ENCODE data around the gene CAMSAP1. TPM values are rescaled to one million over a fixed set of nuclear protein-coding genes. Genes with fewer than 3 reads are reported as not detected.

CAMSAP1 gene
- total RNA-seq, 4 donors from 2014 or later, result 11.8 to 23.4 (median 19.9) TPM

DNA sequence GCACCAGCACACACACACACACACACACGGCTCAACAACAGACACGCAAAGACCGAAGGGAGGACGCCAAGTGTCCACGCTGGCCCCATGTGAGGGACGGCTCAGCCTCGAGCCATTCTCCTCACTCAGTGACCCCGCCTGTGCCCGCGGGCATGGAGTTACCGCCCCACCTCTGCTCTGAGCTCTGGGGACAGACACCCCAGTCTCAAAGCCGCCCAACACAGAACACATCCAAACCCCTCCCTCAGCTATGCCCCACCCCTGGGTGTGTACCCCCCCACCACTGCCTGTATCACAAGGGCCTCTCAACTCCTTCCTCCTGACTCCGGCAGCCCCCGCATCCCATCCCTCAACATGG lies 81.2 kb downstream of the CAMSAP1 start:
- Histone ChIP-seq H3K27me3 (no peaks in the 10 kb centered on the region), H3K27ac (no peak overlapping the region), H3K4me1 (no peaks in the 10 kb centered on the region), H3K9me3 (no peaks in the 10 kb centered on the region), H3K4me3 (replicated peaks in 1 of 3) (no peak overlapping the region), H3K36me3 (peaks cover 26 to 30% of the 10 kb centered on the region in 2 donors)
- WGBS, 2 donors, result 95 to 98% methylated on average over 13 to 14 of the region's 14 CpGs
- intact Hi-C loops (cut with DNase I), result no loop called here
- TF ChIP-seq POLR2A (IDR thresholded peaks at IDR 0.05), result no peak
- no peak for DNase-seq

DNA sequence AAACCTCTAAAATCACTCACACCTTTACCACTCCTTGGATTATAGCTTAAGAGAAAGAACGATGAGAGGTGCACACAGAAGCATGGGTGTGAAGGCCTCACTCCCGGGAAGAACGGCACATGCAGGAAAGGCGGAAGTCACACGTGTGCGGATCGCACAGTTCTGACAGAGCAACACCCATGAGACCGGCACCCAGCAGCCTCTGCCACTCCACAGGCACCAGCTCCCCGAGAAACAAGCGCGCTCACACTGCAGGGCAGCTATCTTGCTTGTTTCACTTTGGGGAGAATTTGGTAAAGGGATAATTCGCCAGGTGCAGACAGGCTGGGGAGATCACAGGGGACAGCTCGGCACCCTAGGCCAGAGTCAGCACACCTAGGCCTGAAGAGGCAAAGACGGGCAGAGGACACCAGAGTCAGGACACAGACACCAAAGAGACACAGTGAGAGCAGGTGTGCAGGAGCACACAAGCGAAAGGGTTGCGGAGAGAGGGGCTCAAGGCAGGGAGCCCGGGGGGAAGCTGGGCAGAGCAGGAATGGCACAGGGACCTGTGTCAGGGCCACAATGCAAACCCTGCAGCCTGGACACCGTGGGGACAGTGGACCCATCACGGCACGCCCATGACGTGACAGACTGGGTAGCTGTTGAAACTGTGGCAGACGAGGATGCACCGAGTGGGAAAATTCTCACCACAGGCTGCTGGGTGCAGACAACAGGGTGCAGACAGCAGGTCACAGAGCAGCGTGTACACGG lies 81.7 kb downstream of the CAMSAP1 start:
- TF ChIP-seq POLR2A (IDR thresholded peaks at IDR 0.05), result no peak
- Histone ChIP-seq H3K4me1 (no peaks in the 10 kb centered on the region), H3K27me3 (no peaks in the 10 kb centered on the region), H3K36me3 (peaks cover 32 to 35% of the 10 kb centered on the region in 2 donors), H3K4me3 (replicated peaks in 1 of 3) (no peak overlapping the region), H3K27ac (no peak overlapping the region), H3K9me3 (no peaks in the 10 kb centered on the region)
- 91 to 92% methylated on average over 25 of the region's 25 CpGs for WGBS, 2 donors
- DNase-seq, result no peak
- intact Hi-C loops (cut with DNase I), result no loop called here

DNA sequence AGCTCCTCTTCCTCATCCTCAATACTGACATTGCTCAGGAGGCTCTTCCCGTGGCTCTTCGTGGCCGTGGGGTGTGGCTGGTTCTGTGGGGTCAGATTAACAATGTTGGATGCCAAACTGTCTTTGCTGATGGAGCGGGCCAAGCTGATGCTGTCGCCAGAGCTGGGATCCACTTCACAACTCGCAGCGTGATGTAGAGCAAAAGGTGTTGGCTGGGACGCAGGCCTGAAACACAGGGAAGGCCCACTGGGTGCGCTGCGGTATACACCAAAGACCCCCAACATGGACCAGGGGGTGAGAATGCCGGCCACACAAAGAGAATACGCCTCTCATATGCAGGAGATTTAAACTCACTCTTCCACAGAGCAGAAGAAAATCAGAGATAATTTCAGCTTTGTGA lies 84.3 kb downstream of the CAMSAP1 start:
- WGBS, 2 donors, result 96 to 98% methylated on average over 9 to 12 of the region's 12 CpGs
- peaks cover 47 to 50% of the 10 kb centered on the region in 2 donors for H3K36me3 ChIP-seq

DNA sequence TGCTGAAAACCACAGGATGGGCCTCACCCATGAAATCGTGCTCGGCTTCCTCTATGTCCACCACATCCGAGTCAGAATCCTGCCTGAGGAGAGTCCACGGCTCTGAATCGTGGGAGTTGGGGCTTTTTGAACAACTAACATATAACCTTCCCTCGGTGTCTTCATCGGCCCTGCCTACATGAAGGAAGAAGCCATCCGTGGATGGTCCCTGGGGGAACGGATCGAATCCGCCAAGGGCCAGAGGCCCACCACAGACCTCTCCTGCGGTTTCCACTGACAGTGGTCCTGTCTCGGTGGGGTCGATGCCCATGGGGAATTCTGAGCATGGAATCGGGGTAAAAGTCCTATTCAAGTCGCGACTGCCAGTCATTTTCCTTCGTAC lies 85.0 kb downstream of the CAMSAP1 start:
- Histone ChIP-seq H3K27me3 (no peaks in the 10 kb centered on the region), H3K36me3 (peaks cover 54 to 56% of the 10 kb centered on the region in 2 donors), H3K27ac (no peak overlapping the region), H3K4me3 (replicated peaks in 1 of 3) (no peak overlapping the region), H3K4me1 (no peaks in the 10 kb centered on the region), H3K9me3 (no peaks in the 10 kb centered on the region)
- TF ChIP-seq, protein P1, sequence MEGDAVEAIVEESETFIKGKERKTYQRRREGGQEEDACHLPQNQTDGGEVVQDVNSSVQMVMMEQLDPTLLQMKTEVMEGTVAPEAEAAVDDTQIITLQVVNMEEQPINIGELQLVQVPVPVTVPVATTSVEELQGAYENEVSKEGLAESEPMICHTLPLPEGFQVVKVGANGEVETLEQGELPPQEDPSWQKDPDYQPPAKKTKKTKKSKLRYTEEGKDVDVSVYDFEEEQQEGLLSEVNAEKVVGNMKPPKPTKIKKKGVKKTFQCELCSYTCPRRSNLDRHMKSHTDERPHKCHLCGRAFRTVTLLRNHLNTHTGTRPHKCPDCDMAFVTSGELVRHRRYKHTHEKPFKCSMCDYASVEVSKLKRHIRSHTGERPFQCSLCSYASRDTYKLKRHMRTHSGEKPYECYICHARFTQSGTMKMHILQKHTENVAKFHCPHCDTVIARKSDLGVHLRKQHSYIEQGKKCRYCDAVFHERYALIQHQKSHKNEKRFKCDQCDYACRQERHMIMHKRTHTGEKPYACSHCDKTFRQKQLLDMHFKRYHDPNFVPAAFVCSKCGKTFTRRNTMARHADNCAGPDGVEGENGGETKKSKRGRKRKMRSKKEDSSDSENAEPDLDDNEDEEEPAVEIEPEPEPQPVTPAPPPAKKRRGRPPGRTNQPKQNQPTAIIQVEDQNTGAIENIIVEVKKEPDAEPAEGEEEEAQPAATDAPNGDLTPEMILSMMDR (IDR thresholded peaks at IDR 0.05), result no peak
- TF ChIP-seq POLR2A (IDR thresholded peaks at IDR 0.05), result no peak
- DNase-seq, result no peak
- intact Hi-C loops (cut with DNase I), result no loop called here
- 94 to 95% methylated on average over 18 of the region's 18 CpGs for WGBS, 2 donors

More for the DNA sequence above, 84.3 kb downstream of the CAMSAP1 start:
- Histone ChIP-seq H3K27ac (no peak overlapping the region), H3K4me1 (no peaks in the 10 kb centered on the region), H3K9me3 (no peaks in the 10 kb centered on the region), H3K27me3 (no peaks in the 10 kb centered on the region), H3K4me3 (replicated peaks in 1 of 3) (no peak overlapping the region)
- intact Hi-C loops (cut with DNase I), result no loop called here
- no peak for DNase-seq
- TF ChIP-seq POLR2A (IDR thresholded peaks at IDR 0.05), result no peak
- TF ChIP-seq, protein P1 (IDR thresholded peaks at IDR 0.05), result no peak

DNA sequence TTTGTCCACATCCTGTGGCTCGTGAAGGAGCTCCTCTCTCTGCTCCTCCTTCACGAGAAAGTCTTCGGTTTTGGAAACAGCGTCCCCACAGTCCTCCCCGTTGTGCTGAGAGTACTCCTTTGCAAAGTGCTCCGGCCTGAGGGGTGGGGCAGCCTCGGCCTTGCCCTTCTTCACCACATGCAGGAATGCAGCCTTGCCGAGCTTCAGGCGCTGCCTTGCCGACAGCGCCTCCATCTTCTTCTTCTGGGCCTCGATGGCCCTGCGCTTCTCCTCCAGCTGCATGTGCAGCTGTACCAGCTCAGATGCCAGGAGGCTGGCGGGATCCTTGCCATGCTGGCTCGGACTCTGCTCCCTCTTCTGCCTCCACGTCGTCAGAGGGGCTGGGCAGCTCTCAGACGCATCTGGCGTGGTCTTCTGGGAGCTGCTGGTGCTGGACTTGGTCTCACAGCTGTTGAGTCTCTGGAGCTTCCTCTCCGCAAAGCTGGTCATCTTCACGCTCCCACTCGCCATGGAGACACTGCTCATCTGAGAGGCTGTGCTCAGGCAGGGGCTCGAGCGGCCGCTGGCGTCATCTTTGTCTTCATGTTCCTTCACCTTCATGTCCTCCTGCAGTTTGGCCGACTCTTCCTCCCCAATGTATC lies 85.5 kb downstream of the CAMSAP1 start:
- TF ChIP-seq, protein P1 (IDR thresholded peaks at IDR 0.05), result no peak
- no peak for TF ChIP-seq POLR2A (IDR thresholded peaks at IDR 0.05)
- 97% methylated on average over 27 of the region's 27 CpGs for WGBS, 2 donors
- Histone ChIP-seq H3K27me3 (no peaks in the 10 kb centered on the region), H3K27ac (no peak overlapping the region), H3K36me3 (peaks cover 57 to 58% of the 10 kb centered on the region in 2 donors), H3K4me3 (replicated peaks in 1 of 3) (no peak overlapping the region), H3K9me3 (no peaks in the 10 kb centered on the region), H3K4me1 (no peaks in the 10 kb centered on the region)
- intact Hi-C loops (cut with DNase I), result no loop called here
- DNase-seq, result no peak

DNA sequence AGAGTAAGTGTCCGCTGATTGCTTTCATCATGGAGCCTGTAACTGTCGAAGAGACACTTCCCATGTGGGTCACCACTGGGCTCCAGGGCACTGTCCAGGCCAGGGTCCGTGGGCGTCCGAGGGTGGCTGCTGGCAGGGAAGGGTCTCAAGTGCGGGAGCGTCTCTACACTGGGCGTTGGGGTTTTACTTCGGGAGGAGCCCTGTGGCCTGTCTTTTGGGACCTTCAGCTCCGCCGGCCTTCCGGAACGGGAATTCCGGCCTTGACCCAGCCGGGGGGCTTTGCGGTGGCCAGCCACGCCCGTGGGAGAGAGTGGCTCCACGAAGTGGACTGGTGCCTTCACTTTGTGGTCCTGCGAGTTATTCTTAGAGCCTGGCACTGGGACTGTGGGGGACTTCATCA lies 86.2 kb downstream of the CAMSAP1 start:
- Histone ChIP-seq H3K36me3 (peaks cover 63 to 65% of the 10 kb centered on the region in 2 donors), H3K4me1 (no peaks in the 10 kb centered on the region), H3K9me3 (no peaks in the 10 kb centered on the region), H3K27me3 (no peaks in the 10 kb centered on the region), H3K4me3 (replicated peaks in 1 of 3) (no peak overlapping the region), H3K27ac (no peak overlapping the region)
- no peak for DNase-seq
- WGBS, 2 donors, result 90 to 94% methylated on average over 15 to 19 of the region's 20 CpGs
- intact Hi-C loops (cut with DNase I), result no loop called here
- TF ChIP-seq POLR2A (IDR thresholded peaks at IDR 0.05), result no peak
- TF ChIP-seq, protein P1 (IDR thresholded peaks at IDR 0.05), result no peak
